SK-N-MC (cell line): ENCODE results near the gene UTS2B.

ENCODE experiments used
- EZH2 ChIP-seq: fragments of 200-600 bp; sonication (generic); IDR thresholded peaks from one replicate; pipeline ENCODE4 v1.6.1; 2017; ENCODE audit warnings: antibody characterized with exemption
- POLR2AphosphoS5 ChIP-seq: IDR thresholded peaks from 2 replicates; pipeline ENCODE4 v1.6.1; 2012; ENCODE audit warnings: mild to moderate bottlenecking, low read depth, low read length, borderline replicate concordance

DNA sequence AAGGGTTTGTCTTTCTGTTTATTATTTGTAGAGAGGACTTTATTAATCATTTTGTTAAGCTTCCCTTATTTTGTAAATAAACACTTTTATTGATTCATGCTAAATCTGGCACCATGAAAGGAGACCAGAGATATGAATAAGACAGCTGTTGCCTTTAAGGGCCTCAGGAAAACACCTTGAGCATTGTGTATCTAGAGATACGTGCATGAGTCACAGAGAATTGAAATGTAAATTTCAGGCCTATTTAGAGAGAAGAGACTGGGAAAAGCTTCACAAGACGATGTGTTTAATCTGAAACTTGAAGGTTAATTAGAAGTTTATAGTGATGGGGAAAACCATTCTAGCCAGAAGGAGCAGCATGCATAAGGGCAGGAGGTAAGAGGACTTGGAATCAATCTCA is 28.6 kb upstream of the UTS2B start:
- no peak for TF ChIP-seq EZH2
- no peak for TF ChIP-seq POLR2AphosphoS5
